GM12891 (cell line): ENCODE results near the gene IQCH.

Experiments used
- DNase-seq: peaks from one replicate; pipeline ENCODE4 v3.0.0; 2011; ENCODE audit warnings: low spot score; ENCODE audit not compliant: insufficient read length
- FAIRE-seq: peaks from 2 replicates; lab custom pipeline; 2011; peaks lifted over from hg19 to GRCh38; lab: Jason Lieb, UNC
- PAX5 ChIP-seq: IDR thresholded peaks from 2 replicates; pipeline ENCODE4 v1.6.1; 2011; ENCODE audit warnings: low read length, moderate library complexity, mild to moderate bottlenecking; ENCODE audit not compliant: insufficient read depth, severe bottlenecking
- POLR2A ChIP-seq: IDR thresholded peaks from 2 replicates; pipeline ENCODE4 v1.6.1; 2011; ENCODE audit warnings: low read depth, low read length, control low read depth
- POLR2AphosphoS5 ChIP-seq: IDR thresholded peaks from 2 replicates; pipeline ENCODE4 v1.6.1; 2011; ENCODE audit warnings: low read depth, low read length, control low read depth
- POU2F2 ChIP-seq: IDR thresholded peaks from 2 replicates; pipeline ENCODE4 v1.6.1; 2011; ENCODE audit warnings: low read depth, mild to moderate bottlenecking, control low read depth, low read length, moderate library complexity
- SPI1 ChIP-seq: IDR thresholded peaks from 2 replicates; pipeline ENCODE4 v1.6.1; 2011; ENCODE audit warnings: low read depth, low read length, control low read depth
- TAF1 ChIP-seq: IDR thresholded peaks from 2 replicates; pipeline ENCODE4 v1.6.1; 2011; ENCODE audit warnings: low read depth, low read length, control low read depth

IQCH gene

DNA sequence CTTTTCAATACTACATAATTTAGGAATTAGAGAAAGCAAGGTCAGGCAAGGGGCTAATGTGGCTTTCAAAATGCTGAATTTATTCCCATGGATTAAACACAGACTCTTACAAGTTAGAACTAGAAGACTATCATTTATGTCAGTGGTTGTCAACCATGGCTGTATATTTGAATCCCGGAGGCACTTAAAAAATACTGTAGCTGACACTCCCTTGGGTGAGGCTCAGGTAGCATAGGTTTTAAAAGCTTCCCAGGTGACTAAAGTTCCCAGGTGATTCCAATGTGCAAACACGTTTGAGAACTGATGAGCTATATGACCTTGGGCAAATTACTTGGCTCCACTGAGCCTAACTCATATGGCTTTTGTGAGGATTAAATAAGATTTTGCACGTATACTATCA, 29.7 kb upstream of the IQCH start:
- no peak for DNase-seq
- TF ChIP-seq POLR2A (no peak), POU2F2 (no peak), SPI1 (no peak), PAX5 (no peak), POLR2AphosphoS5 (no peak), TAF1 (no peak)
- no peak for FAIRE-seq

DNA sequence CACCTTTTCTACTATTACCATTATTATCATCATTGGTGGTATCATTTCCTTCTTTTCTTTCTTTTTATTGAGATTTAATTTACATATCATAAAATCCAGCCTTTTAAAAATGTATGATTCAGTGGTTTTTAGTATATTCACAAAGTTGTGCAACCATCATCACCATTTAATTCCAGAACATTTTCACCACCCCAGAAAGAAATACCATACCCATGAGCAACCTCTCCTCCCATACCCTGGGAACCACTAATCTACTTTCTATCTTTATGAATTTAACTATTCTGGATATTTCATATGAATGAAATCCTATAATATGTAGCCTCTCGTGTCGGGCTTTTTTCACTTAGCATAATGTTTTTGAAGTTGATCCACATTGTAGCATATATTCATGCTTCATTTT, 29.2 kb upstream of the IQCH start:
- TF ChIP-seq POU2F2 = no peak
- no peak for TF ChIP-seq PAX5
- FAIRE-seq = no peak
- DNase-seq = no peak

DNA sequence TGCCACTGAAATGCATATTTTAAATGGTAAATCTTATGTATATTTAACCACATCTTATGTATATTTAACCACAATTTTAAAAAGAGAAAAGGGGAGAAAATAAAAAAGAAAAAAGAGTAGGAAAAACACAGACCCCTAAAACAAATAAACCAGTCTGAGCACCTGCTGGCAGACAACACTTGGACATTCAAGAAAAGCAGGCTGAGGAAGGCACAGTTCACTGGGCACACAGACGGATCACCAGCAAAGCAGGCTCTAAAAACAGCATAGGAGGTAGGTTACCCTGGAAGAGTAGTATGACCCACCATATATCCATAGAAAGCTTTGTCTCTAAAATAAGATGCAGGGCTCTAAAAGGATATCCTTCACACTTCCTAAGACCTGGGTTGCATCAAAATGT, 27.2 kb upstream of the IQCH start:
- DNase-seq (no peak), FAIRE-seq (no peak)
- TF ChIP-seq POLR2A = no peak
- TF ChIP-seq POU2F2 = no peak
- TF ChIP-seq PAX5 = no peak
- TF ChIP-seq TAF1 = no peak
- TF ChIP-seq SPI1 = no peak

DNA sequence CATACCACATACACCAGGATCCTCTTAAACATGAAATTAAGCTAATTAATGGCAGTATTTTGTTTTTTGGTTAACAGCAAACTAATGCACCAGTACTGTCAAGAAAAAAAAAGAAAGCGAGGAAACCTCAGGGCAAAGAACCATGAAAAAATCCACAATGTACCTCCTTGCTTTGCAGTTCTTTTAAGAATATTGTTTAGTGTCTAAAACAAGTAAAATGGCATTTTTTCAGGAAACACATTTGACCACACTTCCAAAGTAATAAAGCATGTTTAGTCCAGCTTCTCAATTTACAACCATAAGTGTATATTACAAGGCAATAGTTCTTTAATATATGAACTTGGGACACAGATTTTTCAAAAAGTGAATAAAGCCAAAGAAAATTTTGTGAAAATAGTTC, 26.7 kb upstream of the IQCH start:
- TF ChIP-seq POU2F2 (no peak), PAX5 (no peak), POLR2AphosphoS5 (no peak), SPI1 (no peak), POLR2A (no peak), TAF1 (no peak)
- FAIRE-seq (no peak), DNase-seq (no peak)

DNA sequence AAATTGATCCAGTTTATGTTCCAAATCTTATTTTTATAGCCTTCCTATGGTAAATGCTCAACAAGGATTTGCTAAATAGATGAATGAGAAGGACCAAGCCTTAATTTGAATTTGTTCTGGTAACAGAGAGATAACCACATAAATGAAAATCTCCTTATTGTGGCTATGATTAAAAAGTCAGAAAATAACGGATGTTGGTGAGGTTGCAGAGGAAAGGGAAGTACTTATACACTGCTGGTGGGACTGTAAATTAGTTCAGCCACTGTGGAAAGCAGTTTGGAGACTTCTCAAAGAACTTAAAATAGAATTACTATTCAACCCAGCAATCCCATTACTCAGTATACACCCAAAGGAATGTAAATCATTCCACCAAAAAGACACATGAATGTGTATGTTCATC, 26.3 kb upstream of the IQCH start:
- FAIRE-seq = no peak
- DNase-seq = no peak
- TF ChIP-seq POU2F2 = no peak
- TF ChIP-seq TAF1 = no peak
- TF ChIP-seq POLR2A = no peak
- no peak for TF ChIP-seq PAX5
- no peak for TF ChIP-seq SPI1
- TF ChIP-seq POLR2AphosphoS5 = no peak

DNA sequence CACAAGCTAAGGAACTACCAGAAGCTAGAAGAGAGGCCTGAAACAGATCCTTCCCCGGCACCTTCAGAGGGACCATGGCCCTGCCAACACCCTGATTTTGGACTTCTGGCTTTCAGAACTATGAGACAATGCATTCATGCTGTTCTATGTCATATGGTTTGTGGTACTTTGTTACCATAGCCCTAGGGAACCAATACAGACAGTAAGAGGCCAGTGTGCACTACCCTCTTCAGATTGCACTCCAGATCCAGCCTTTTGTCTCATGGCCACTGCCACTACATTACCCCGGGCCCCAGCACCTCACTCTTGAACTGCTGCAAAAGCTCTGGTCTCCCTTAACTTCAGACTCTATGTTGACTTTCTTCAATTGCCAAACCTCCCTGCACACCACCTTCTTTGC, 24.1 kb upstream of the IQCH start:
- TF ChIP-seq POLR2A (no peak), TAF1 (no peak), SPI1 (no peak), POLR2AphosphoS5 (no peak), PAX5 (no peak), POU2F2 (no peak)
- FAIRE-seq = no peak
- no peak for DNase-seq

DNA sequence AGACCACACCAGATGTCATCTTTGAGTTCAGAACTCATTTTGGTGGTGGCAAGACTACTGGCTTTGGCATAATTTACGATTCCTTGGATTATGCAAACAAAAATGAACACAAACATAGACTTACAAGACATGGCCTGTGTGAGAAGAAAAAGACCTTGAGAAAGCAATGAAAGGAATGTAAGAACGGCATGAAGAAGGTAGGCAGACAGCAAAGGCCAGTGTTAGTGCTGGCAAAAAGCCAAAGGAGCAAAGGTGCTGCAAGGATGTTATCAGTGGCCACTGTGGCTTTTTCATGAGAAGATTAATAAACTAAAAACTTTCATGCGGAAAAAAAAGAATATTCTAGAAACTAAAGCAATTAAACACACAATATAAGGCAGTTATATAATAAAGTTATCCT, 22.0 kb upstream of the IQCH start:
- FAIRE-seq (no peak), DNase-seq (no peak)
- no peak for TF ChIP-seq POU2F2
- TF ChIP-seq POLR2AphosphoS5 = no peak
- no peak for TF ChIP-seq PAX5
- no peak for TF ChIP-seq TAF1
- TF ChIP-seq POLR2A = no peak
- TF ChIP-seq SPI1 = no peak

DNA sequence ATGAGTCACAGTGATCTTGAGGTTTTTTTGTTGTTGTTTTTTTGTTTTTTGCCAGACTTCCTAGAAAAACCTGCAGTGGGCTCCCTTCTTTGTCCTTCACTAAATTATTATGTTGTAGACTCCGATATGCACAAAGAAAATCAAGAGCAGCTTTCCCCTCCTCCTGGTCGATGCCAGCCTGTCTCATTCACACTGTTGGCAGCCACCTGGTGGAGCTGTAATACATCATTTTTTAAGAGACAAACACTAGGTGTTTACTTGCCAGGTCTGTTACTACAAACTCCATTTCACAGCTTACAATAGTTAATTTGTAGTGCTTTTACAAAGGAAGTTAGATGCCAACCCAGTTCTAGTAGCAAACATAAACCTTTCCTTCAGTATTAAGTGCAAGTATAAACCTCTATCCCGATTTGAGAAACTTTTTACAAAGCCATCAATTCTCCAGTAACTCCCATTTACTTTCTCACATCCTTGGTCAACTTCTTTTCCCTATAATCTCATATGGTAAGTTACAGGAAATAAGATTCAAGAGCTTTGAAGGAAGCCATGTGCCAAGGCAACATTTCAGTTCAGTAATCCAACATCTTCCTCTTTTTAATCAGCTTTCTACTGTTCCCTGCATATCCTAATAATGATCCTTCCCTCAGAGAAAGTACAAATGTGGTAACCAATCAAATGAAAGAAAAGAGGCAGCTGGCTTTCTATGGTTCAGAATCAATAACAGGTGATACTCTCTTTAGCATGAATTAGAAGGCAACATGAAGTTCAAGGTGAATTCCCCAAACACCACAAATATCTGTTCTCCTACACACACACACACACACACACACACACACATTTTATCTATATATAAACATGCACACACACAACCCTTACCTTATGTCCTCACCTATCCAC, 14.1 kb upstream of the IQCH start:
- DNase-seq = no peak

DNA sequence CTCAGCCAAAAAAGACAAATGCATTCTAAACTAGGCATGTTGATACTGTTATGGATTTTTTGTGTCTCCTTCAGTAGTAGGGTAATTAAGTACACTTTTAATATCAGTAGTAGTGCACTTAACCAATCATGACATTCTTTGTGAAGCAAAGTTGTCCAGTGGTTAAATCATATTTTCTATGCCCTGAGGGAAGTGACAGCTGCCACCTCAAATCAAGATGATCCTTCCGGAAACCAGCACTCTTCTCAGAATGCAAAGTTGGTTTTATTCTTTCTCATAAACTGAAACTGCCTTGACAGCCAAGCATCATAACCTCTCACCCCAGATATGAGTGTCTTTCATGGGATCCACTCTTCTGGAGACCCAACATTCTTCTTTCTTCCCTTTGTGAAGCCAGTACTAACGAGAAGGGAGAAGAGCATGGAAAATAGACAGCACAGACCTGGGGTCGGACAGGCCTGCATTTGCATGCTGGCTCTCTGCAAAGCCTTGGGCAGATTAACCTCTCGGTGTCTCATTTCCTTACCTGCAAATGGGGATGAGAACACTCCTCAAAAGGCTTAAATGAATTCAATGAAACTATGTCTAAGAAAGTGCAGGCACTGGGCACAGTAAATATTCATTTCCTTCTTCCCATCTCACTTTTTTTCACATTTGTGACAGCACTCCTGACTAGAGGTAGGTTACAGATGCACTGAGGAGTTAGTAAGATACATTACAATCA, 13.3 kb upstream of the IQCH start:
- TF ChIP-seq TAF1 = no peak
- TF ChIP-seq SPI1 = peak; percentile 75
- TF ChIP-seq POU2F2 = peak; percentile 86
- FAIRE-seq = peak; percentile 79
- peak; percentile 47 for DNase-seq

More for the DNA sequence above, 14.1 kb upstream of the IQCH start:
- TF ChIP-seq POLR2AphosphoS5 (no peak), POU2F2 (no peak), SPI1 (no peak), POLR2A (no peak), TAF1 (no peak), PAX5 (no peak)
- peak; percentile 50 for FAIRE-seq

DNA sequence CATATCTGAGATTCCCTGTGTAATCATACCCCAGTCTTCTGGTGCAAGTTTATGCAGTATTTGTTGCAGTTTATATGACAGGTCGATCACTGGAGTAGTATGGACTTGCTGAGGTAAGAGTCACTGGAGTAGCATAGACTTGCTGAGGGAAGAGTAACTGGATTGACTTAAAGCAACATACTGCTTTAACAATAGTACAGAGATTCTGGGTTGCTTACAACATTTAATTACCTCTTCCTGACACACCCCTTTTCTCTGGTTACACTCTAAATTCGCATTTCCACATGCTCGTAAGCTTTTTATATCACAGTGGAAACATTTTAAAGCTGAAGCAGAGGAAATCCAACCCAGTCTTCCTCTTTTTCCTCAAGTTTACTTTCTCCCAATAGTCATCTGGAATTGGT, 11.9 kb upstream of the IQCH start:
- FAIRE-seq (peak; percentile 41), DNase-seq (no peak)
- TF ChIP-seq TAF1 (no peak), SPI1 (no peak), POU2F2 (no peak), POLR2A (no peak), PAX5 (no peak), POLR2AphosphoS5 (no peak)
